WTC11 (cell line): Measurements from ENCODE around the gene RNF150.

ENCODE experiments used
- ESRRA ChIP-seq: sonication (generic); formaldehyde crosslinking; IDR thresholded peaks from 2 replicates; pipeline ENCODE4 v1.8.1; 2022; ENCODE audit warnings: mild to moderate bottlenecking, missing genetic modification reagents, borderline replicate concordance
- GTF2I ChIP-seq: fragments of 250-450 bp; sonication (Bioruptor Pico); conservative IDR thresholded peaks from 2 replicates; pipeline ENCODE4 v1.4.0; 2021; ENCODE audit warnings: mild to moderate bottlenecking
- NFATC4 ChIP-seq: fragments of 250-450 bp; sonication (Bioruptor Pico); IDR thresholded peaks from 2 replicates; pipeline ENCODE4 v1.9.0; 2021; ENCODE audit warnings: mild to moderate bottlenecking
- NR3C1 ChIP-seq: sonication (generic); formaldehyde crosslinking; conservative IDR thresholded peaks from 2 replicates; pipeline ENCODE4 v1.8.1; 2023; ENCODE audit warnings: low read depth, mild to moderate bottlenecking, missing genetic modification reagents
- ZNF416 ChIP-seq: fragments of 250-450 bp; sonication (Bioruptor Pico); IDR thresholded peaks from 2 replicates; pipeline ENCODE4 v1.9.0; 2021; ENCODE audit warnings: mild to moderate bottlenecking, inconsistent platforms
- TF ChIP-seq, protein P1 (sequence below): sonication (generic); formaldehyde crosslinking; IDR thresholded peaks from 2 replicates; pipeline ENCODE4 v1.8.1; 2023; ENCODE audit warnings: mild to moderate bottlenecking, missing genetic modification reagents, moderate library complexity
- TF ChIP-seq, protein P2 (sequence below): sonication (generic); formaldehyde crosslinking; IDR thresholded peaks from 2 replicates; pipeline ENCODE4 v1.8.1; 2022; ENCODE audit warnings: mild to moderate bottlenecking, moderate library complexity, missing genetic modification reagents
- TF ChIP-seq, protein P3 (sequence below): fragments of 200-600 bp; IDR thresholded peaks from 2 replicates; pipeline ENCODE4 v1.8.0; 2022; ENCODE audit warnings: antibody characterized with exemption

DNA sequence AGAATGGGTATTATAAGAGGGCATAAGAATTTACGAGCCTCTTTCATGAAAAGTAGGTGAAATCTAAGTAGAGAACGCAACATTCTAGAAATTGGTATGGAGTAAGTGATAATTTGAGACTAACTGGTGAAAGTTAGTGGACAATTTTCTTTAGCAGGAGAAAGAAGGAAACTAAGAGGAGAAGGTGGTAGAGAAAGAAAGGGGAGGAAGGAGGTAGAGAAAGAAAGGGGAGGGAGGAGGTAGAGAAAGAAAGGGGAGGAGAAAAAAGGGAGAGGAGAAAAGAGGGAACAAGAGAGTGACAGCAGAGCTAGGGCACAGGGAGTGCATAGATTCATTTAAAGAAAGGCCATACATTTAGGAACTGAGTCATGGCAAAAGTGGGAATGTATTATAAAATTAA, 94.1 kb downstream of the RNF150 start:
- TF ChIP-seq GTF2I (CRISPR knock-in tag) (no peak), NR3C1 (CRISPR knock-in tag) (no peak), ZNF416 (no peak), NFATC4 (no peak), ESRRA (CRISPR knock-in tag) (no peak)
- TF ChIP-seq, protein P1, sequence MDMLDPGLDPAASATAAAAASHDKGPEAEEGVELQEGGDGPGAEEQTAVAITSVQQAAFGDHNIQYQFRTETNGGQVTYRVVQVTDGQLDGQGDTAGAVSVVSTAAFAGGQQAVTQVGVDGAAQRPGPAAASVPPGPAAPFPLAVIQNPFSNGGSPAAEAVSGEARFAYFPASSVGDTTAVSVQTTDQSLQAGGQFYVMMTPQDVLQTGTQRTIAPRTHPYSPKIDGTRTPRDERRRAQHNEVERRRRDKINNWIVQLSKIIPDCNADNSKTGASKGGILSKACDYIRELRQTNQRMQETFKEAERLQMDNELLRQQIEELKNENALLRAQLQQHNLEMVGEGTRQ, result no peak
- TF ChIP-seq, protein P2, sequence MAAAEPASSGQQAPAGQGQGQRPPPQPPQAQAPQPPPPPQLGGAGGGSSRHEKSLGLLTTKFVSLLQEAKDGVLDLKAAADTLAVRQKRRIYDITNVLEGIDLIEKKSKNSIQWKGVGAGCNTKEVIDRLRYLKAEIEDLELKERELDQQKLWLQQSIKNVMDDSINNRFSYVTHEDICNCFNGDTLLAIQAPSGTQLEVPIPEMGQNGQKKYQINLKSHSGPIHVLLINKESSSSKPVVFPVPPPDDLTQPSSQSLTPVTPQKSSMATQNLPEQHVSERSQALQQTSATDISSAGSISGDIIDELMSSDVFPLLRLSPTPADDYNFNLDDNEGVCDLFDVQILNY, result no peak
- TF ChIP-seq, protein P3, sequence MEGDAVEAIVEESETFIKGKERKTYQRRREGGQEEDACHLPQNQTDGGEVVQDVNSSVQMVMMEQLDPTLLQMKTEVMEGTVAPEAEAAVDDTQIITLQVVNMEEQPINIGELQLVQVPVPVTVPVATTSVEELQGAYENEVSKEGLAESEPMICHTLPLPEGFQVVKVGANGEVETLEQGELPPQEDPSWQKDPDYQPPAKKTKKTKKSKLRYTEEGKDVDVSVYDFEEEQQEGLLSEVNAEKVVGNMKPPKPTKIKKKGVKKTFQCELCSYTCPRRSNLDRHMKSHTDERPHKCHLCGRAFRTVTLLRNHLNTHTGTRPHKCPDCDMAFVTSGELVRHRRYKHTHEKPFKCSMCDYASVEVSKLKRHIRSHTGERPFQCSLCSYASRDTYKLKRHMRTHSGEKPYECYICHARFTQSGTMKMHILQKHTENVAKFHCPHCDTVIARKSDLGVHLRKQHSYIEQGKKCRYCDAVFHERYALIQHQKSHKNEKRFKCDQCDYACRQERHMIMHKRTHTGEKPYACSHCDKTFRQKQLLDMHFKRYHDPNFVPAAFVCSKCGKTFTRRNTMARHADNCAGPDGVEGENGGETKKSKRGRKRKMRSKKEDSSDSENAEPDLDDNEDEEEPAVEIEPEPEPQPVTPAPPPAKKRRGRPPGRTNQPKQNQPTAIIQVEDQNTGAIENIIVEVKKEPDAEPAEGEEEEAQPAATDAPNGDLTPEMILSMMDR, result no peak
